HG02943 (cell line): ENCODE measurements around the gene RAPGEF5.

Experiments used
- ATAC-seq: cut with Tn5 transposase; IDR thresholded peaks from one replicate; pipeline ENCODE4 v1.9.1; 2021; ENCODE audit warnings: mild to moderate bottlenecking, low read depth, moderate library complexity; ENCODE audit not compliant: unreplicated experiment

Gene RAPGEF5

DNA sequence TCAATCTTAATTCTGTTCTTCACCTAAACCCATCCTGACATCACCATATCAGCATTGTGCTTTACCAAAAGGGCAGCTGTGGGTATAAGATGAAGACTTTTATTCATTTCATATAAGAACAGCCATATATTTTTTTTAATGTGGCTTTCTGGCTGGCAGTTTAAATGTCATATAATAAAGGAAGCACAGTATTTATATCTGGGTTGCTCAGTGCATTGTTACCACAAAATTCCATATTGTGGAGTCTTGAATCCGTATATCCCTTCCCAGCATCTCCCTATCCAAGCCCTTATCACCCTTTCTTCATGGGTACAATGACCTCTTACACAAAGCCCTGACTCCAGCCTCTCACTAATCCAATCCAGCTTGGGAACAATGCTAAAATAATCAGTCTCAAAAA lies 125.8 kb downstream of the RAPGEF5 start:
- ATAC-seq, result no peak

GRCh38 chr7:22230238-22230637 lies 126.7 kb downstream of the RAPGEF5 start:
- ATAC-seq, result no peak

DNA sequence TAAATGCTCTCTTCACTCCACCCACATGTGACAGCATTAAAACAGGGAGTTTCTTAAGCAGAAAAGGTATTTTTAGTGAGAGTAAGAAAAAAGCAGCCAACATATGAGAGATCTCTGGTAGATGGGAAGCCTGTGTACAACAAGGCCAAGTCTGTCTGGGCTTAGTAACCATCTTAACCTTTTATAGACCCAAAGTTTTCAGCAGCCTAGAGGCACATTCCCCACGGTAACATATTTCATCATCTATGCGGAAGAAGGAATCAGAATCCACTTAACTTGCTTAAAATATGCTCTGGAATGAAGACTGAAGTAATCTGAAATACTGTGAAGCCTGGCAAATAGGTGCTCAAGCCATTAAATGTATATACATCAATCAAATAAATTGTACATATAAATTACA lies 127.8 kb downstream of the RAPGEF5 start:
- no peak for ATAC-seq

DNA sequence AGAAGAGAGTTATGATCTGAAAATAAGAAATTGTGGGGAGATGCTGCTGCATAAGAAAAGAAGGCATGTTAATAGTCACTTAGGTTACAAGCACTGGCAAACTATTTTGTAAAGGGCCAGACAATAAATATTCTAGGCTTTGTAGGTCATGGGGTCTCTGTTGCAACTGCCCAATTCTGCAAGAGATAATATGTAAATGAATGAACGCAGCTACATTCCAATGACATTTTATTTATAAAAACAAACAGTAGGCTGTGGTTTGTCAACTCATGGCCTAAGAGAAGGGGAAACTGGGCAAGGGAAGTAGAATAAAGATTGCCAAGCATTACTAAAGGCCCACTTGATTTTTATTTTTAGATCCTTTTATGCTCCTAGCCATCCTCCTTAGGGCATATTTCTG lies 133.1 kb downstream of the RAPGEF5 start:
- ATAC-seq, result no peak

- ATAC-seq, result no peak
Measured at GRCh38 chr7:22220941-22221340, 136.0 kb downstream of the RAPGEF5 start.

DNA sequence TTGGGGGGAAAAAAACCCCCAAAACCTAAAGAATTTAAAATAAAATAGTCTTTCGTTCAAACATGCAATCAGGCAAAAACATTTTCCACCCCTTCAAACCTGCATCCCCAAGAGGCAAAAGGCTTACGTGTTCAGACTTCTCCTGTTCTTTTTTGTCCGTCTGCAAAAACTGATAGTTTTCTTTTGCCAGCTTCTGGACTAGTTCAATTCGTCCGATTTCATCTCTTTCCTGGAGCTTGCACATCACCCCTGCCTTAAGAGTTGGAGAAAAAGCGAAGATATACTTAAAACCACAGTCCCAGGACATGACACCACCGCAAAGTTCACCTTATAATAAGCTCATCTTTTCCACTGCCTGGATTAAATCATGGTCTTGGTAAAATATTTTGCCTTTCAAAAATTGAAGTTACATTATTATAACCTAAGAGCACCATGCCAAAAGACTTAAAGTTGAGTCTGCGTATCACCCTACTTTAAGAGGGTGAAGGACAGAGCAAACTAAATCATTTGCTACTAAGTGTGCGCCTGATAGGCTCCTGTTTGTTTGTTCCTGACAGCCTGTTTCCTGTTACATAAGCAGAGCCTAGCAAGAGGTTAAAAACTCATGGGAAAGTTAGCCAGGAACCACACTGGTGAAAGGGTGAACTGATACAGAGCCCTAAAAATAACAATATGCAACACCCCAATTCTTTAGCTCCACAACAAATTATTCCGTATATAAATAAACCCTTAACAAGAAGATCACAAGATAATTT lies 137.0 kb downstream of the RAPGEF5 start:
- no peak for ATAC-seq

- no peak for ATAC-seq
Measured at GRCh38 chr7:22219036-22219435, 137.9 kb downstream of the RAPGEF5 start.

DNA sequence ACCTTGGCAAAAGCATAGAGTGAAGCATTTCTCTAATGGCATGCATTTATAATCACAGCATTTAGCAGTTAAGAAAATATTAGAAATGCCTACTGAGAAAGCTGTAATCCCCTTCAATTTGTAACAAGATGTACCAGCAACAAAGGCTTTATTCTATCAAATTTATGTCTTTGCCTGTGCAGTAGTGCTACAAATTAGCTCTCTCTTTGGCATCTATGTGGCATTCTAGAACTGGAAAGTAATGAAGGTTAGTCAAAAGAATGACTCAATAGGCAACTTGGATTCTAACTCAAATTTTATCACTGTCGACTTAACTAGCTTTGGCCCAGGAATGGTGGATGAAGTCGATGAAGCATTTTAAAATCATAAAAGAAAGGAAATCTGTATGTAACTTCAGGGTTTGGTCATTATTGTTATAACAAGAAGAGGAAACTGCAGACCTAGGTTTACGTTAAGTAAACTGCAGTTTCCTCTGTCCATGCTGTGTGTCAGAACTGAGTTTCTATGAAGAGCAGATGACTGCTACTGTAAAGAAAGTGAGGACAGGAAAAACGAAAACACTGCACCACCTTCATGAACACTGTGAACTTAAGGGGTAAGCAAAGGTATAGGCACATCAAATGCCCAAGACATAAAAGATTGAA lies 140.0 kb downstream of the RAPGEF5 start:
- no peak for ATAC-seq

DNA sequence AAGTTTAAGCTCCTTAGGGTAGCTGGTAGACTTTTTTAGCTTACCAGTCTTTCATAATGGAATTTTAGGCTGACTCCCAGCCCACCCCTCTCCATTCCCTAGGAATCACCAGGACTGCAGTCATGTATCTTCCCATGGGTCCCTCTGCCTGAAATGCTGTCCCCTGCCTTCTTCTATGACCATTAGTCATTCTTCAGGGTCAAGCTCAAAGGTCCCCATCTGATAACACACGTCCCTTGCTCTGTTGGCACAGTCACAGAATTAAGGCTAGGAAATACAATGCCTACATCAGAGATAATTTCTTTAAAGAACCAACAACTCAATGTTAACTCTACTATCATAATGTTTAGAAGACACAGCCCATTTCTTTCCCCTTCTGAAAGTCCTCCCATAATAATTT lies 140.6 kb downstream of the RAPGEF5 start:
- no peak for ATAC-seq

- no peak for ATAC-seq
Measured at GRCh38 chr7:22214000-22214399, 143.0 kb downstream of the RAPGEF5 start.

DNA sequence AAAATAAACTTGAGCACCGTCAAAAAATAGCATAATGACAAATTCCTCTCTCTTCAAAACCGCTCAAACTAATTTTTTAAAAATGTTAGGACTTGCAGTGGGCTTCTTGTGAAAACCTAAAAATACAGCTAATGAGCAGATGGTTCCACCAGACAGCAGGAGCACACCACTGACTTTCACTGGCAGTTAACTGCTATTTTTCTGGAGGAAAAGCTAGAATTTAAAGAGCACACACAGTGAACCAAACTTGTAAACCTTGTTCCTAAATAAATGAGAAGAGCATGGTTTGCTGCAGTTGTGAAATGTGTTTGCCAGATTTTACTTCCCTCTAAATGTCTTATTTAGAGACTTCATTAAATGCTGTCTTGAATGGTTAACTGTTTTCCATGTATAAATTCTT lies 143.9 kb downstream of the RAPGEF5 start:
- no peak for ATAC-seq

GRCh38 chr7:22210967-22211366 lies 146.0 kb downstream of the RAPGEF5 start:
- ATAC-seq, result no peak

DNA sequence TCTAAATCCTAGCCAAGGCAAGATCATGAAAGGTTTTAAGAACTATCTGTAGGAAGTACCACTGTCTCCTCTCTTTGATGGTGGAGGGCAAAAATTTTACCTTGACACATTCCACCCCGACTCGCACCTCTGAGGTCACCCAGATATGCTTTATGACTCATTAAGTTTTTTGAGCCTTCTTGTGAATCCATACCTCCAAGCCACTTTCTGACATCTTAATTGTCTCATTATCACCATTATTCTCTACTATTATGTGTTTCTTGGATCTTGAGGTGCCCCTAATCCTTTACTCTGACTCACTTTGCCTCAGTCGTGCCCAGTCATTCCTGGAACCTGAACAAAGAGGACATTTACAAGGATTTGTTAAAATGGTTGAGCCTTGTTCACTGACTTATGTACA lies 146.6 kb downstream of the RAPGEF5 start:
- ATAC-seq, result no peak

DNA sequence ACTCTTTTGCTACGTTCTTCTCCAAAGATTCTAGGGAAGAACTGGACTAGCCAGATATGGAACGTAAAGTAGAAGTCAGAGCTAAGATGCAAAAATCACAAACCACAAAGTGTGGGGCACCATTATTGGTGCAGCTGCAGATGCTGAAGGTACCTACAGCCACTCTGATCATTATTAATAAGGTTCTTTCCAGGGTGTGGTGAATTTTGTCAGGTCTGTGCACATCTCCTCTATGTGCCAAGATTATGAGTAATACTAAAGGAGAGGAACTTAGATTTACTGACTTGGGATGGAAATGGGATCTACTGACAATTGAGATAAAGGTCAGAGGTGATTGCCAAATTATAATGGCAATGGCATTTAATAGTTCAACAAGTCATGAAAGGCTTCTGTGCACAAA lies 148.2 kb downstream of the RAPGEF5 start:
- ATAC-seq, result no peak

DNA sequence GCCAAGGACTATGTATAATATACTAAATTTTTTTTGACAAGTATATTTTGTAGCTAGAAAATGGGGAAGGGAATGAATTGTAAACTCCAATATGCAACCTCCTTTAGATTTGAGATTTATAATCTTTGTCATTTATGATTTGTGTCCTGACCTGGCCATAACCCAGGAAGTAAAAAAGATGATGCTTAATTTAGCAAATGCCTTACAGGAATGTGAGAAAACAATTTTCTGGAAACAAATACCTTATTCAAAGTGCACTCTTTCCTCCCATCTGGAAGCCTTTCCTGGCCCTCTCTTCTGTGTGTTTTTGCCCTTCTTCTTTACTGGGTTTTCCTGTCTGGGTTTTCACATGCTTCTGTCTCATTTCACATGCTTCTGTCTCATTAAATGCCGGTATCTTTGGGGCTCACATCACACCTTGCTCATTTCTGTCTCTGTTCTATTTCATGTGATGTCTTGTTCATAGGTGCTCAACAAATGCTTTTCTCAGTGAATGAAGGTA lies 149.2 kb downstream of the RAPGEF5 start:
- no peak for ATAC-seq

GRCh38 chr7:22205631-22206030 lies 151.3 kb downstream of the RAPGEF5 start:
- ATAC-seq, result no peak

DNA sequence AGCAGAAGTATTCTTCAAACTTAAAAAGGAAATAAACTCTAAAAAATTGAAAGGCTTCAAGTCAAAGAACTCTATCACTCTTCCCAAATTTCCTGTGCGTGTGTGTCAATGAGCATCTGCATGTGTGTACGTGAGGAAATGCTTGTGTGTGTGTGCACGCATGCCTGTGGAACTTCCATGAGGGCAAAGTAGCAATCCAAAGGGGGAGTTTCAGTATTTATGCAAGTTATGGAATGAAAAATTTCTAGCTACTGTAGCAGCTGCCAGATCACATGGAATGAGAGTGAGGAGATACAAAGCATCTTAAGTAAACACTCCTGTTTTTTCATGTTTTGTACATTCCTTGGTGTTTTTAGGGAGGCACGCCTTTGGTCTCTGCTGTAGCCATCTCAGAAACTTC lies 152.6 kb downstream of the RAPGEF5 start:
- no peak for ATAC-seq

DNA sequence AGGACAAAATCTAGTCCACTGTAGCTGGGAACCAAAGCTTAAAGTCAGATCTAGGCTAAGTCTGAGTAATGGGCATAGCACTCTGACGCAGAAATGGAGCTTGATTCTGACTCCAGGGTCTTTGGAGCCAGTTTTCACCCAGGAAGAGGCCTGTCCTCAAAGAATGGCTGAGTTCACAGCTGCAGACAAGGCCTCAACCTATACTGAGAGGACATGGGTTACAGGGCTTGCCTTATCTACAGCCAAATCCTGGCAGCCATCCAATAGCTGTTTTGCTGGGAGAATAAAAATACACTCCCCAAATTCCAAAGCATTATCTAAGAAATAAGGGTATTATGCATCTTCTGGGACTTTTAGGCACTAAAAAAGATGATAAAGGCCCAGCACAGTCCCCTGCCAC lies 154.8 kb downstream of the RAPGEF5 start:
- no peak for ATAC-seq

DNA sequence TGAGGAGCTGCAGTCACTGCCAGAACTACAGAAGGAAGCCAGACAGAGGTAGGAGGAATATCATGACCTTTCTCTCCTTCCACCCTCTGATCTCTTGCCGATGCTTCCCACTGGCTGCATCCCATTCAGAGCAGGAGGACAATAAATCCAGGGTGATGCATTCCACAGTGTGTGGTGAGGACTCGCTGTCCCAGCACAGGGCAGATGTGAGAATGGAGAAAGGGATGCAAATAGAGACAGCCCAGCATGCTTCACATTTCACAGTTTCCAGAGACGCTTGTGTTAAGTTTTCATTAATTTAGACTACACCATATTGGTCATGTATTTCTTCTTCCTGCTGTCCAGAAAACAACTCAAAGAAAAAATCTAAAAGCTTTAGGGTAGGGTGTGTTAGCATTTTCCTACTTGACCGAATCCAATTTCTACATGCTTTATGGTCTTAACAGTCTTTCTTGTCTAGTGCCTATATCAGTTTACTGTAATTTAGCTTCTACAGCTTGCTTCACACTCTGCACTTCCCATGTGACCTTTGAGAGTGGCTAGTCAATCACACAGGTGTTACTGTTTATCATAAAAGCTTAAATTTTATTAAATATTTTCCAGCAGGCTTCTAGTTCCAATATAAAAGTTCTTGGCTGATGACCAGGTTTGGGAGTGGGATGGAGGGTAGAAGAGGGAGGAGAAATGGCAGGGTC lies 155.6 kb downstream of the RAPGEF5 start:
- ATAC-seq, result no peak

GRCh38 chr7:22200777-22201176 lies 156.2 kb downstream of the RAPGEF5 start:
- no peak for ATAC-seq

DNA sequence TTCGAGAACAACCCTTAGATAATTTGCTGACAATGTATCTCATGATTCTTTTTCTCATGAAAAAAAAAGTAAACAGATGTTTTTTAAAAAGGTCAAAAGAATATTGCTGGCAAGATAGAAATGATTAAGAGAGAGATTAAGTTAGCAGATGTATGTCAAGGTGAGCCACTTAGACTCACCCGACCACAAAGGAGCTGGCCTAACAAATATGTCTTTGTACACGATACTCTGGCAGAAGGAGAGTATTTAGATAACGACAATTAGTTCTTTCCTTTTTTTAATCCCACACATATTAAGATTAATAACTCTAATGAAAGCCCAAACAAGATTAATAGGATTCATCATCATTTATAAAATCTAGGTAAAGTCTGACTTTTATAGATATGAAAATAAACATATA lies 156.7 kb downstream of the RAPGEF5 start:
- ATAC-seq, result no peak

GRCh38 chr7:22197376-22197775 lies 159.6 kb downstream of the RAPGEF5 start:
- ATAC-seq, result no peak
